Karpas-422 (cell line): ENCODE measurements around the gene HOXD8. TPM values are rescaled to one million over a fixed set of nuclear protein-coding genes. Genes with fewer than 3 reads are reported as not detected.
A peak's percentile ranks its signal among the peaks of the same experiment; 100 is the strongest.

Experiments
- DNase-seq: peaks from one replicate; pipeline ENCODE4 v3.0.0-alpha.2; 2015
- H2AFZ ChIP-seq: fragments of 200-600 bp; sonication (generic); 2 replicates; pipeline ENCODE4 v1.6.1; 2014; ENCODE audit warnings: antibody characterized with exemption, low read length, mixed read lengths
- H3K27ac ChIP-seq: fragments of 200-600 bp; sonication (generic); 2 replicates; pipeline ENCODE4 v1.5.1; 2014; ENCODE audit warnings: mild to moderate bottlenecking, low read length, moderate library complexity
- H3K27me3 ChIP-seq: fragments of 200-600 bp; sonication (generic); 2 replicates; pipeline ENCODE4 v1.6.1; 2014; ENCODE audit warnings: low read length, mixed read lengths
- H3K36me3 ChIP-seq: fragments of 200-600 bp; sonication (generic); 2 replicates; pipeline ENCODE4 v1.6.1; 2014; ENCODE audit warnings: low read length, mixed read lengths; ENCODE audit not compliant: insufficient read depth
- H3K4me1 ChIP-seq: fragments of 200-600 bp; sonication (generic); 2 replicates; pipeline ENCODE4 v1.6.1; 2014; ENCODE audit warnings: mild to moderate bottlenecking, low read length, mixed read lengths
- H3K4me2 ChIP-seq: fragments of 200-600 bp; sonication (generic); 2 replicates; pipeline ENCODE4 v1.6.1; 2014; ENCODE audit warnings: low read length, low read depth, mild to moderate bottlenecking; ENCODE audit not compliant: poor library complexity, severe bottlenecking
- H3K4me3 ChIP-seq: fragments of 200-600 bp; sonication (generic); 2 replicates; pipeline ENCODE4 v1.5.1; 2014; ENCODE audit warnings: mild to moderate bottlenecking, antibody characterized with exemption, low read length, mixed read lengths
- H3K79me2 ChIP-seq: fragments of 200-600 bp; sonication (generic); 2 replicates; pipeline ENCODE4 v1.6.1; 2014; ENCODE audit warnings: mild to moderate bottlenecking, low read length, mixed read lengths
- H3K9ac ChIP-seq: fragments of 200-600 bp; sonication (generic); 2 replicates; pipeline ENCODE4 v1.6.0; 2014; ENCODE audit warnings: low read length
- H3K9me2 ChIP-seq: fragments of 200-600 bp; sonication (generic), shearing (Covaris generic); replicated peaks from 2 replicates; pipeline ENCODE4 v1.6.0; 2014; ENCODE audit warnings: mild to moderate bottlenecking, low read length, moderate library complexity; ENCODE audit not compliant: insufficient read depth
- H3K9me3 ChIP-seq: fragments of 300-700, 200-600 bp; sonication (generic); 2 replicates; pipeline ENCODE4 v1.6.1; 2014; ENCODE audit warnings: low read length, mixed read lengths
- H4K20me1 ChIP-seq: fragments of 200-600 bp; sonication (generic); 2 replicates; pipeline ENCODE4 v1.6.1; 2014; ENCODE audit warnings: mild to moderate bottlenecking, antibody characterized with exemption, low read length, low read depth; ENCODE audit not compliant: insufficient read depth
- total RNA-seq: library from RNA; depleted of rRNA; stranded (reverse); fragments of >200 nt; shearing (Covaris generic); gene quantifications from 2 replicates; pipeline ENCODE4 v1.2.3, GENCODE V29; 2014; ENCODE audit warnings: low replicate concordance

HOXD8 gene
- total RNA-seq, 1 experiment from 2014 or later = not detected

DNA sequence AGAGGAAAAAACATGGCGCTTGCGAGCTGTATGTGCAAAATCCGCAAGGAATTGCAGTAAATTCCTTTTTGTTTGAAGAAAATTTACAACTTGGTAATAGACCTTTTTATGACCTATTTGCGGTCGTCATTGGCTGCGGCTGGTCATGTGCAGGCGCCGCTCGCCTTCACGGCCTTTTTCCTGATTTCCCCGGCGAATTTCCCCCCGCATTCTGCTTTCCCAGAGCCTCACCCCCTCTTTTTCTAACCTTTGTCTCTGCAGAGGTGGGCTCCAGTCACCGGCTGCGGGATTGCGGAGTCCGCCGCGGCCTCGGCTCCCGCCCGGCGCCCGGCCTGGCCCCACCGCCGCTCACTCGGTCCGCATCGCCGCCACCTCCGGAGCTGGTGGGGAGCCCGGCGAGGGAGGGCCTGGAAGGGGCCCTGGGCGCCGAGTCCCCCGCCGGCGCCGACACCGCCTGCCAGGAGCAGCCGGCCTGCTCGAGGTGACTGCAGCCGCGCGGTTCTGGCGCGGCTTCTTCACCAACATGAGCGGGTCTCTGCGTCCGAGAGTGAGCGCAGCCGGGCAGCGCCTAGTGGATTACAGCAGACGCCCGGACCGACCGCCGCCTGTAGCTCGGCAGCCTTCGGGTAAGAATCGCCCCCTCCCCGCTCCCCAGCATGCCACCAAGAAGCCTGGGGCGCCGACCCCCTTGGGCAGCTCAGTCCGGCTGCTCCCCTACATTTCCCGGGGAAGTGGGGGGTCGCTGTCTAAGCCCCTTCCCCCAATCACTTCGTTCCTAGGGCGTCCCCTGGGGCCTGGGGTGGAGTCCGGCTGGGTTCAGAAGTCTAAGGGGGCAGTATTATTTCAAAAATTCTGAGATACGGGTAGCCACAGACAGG is 7.1 kb downstream of the HOXD8 start:
- Histone ChIP-seq H3K27ac (no peak overlapping the region), H3K4me2 (no peak overlapping the region), H3K36me3 (no peaks in the 10 kb centered on the region), H3K9me2 (no peaks in the 10 kb centered on the region), H3K4me3 (no peak overlapping the region), H3K4me1 (peaks cover 30% of the 10 kb centered on the region), H3K27me3 (no peaks in the 10 kb centered on the region), H2AFZ (no peak overlapping the region), H4K20me1 (no peaks in the 10 kb centered on the region), H3K79me2 (no peaks in the 10 kb centered on the region), H3K9ac (no peak overlapping the region), H3K9me3 (no peaks in the 10 kb centered on the region)
- no peak for DNase-seq

DNA sequence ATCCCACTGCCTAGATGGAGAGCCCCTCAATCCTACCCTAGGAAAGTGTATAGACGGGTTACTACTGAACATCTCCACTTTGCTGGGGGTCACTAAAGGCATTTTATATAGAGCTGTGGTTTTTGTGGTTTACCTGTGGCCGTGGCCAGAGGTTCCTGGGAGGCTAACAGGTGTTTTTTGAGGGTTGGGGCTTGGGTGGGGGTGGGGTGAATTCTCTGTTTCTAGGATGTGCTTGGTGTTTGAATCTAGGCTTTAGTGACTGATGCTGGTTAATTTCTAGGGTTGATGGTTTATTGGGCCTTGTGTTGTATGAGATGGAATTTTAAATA is 7.7 kb downstream of the HOXD8 start:
- peaks cover 30% of the 10 kb centered on the region for H3K4me1 ChIP-seq
- no peaks in the 10 kb centered on the region for H3K36me3 ChIP-seq
- H3K79me2 ChIP-seq = no peaks in the 10 kb centered on the region
- H3K9me3 ChIP-seq = no peaks in the 10 kb centered on the region
- H3K4me2 ChIP-seq = no peak overlapping the region
- no peak overlapping the region for H3K9ac ChIP-seq
- no peak for DNase-seq
- no peak overlapping the region for H3K4me3 ChIP-seq
- H4K20me1 ChIP-seq = no peaks in the 10 kb centered on the region
- H3K27ac ChIP-seq = no peak overlapping the region
- no peaks in the 10 kb centered on the region for H3K27me3 ChIP-seq
- no peaks in the 10 kb centered on the region for H3K9me2 ChIP-seq
- no peak overlapping the region for H2AFZ ChIP-seq

DNA sequence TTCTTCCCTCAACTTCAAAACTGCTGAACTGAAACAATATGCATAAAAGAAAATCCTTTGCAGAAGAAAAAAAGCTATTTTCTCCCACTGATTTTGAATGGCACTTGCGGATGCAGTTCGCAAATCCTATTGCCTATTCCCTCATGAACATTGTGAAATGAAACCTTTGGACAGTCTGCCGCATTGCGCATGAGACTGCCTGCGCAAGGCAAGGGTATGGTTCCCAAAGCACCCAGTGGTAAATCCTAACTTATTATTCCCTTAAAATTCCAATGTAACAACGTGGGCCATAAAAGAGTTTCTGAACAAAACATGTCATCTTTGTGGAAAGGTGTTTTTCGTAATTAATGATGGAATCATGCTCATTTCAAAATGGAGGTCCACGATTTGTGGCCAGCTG is 8.4 kb downstream of the HOXD8 start:
- no peaks in the 10 kb centered on the region for H3K9me3 ChIP-seq
- no peak overlapping the region for H3K27ac ChIP-seq
- DNase-seq = no peak
- no peaks in the 10 kb centered on the region for H3K9me2 ChIP-seq
- no peak overlapping the region for H3K4me2 ChIP-seq
- no peak overlapping the region for H2AFZ ChIP-seq
- H3K9ac ChIP-seq = no peak overlapping the region
- no peak overlapping the region for H3K4me3 ChIP-seq
- no peaks in the 10 kb centered on the region for H3K79me2 ChIP-seq
- no peaks in the 10 kb centered on the region for H3K27me3 ChIP-seq
- no peaks in the 10 kb centered on the region for H3K36me3 ChIP-seq
- H3K4me1 ChIP-seq = peaks cover 30% of the 10 kb centered on the region
- H4K20me1 ChIP-seq = no peaks in the 10 kb centered on the region

DNA sequence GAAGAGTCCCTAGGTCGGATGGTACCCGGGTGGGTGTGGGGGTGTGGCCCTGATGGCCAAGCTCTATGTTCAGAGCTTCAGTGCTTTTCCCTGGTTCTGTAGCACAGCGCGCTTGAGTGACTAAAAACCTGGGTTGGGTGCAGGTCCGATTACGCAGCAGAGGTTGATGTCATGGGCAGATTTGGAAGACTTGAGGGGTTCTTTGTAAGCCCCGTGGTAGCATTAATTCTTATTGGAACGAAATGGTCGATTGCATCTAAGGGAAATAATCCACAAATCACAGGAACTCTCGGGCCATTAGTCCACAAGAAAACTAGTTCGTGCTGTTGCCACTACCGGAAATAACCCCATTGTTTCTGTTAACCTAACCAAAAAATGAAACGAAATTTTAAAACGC is 9.0 kb downstream of the HOXD8 start:
- Histone ChIP-seq H3K9ac (no peak overlapping the region), H3K4me1 (peaks cover 29% of the 10 kb centered on the region), H2AFZ (no peak overlapping the region), H3K9me2 (no peaks in the 10 kb centered on the region), H3K79me2 (no peaks in the 10 kb centered on the region), H4K20me1 (no peaks in the 10 kb centered on the region), H3K4me3 (no peak overlapping the region), H3K27ac (no peak overlapping the region), H3K4me2 (no peak overlapping the region), H3K9me3 (no peaks in the 10 kb centered on the region), H3K36me3 (no peaks in the 10 kb centered on the region), H3K27me3 (no peaks in the 10 kb centered on the region)
- no peak for DNase-seq

DNA sequence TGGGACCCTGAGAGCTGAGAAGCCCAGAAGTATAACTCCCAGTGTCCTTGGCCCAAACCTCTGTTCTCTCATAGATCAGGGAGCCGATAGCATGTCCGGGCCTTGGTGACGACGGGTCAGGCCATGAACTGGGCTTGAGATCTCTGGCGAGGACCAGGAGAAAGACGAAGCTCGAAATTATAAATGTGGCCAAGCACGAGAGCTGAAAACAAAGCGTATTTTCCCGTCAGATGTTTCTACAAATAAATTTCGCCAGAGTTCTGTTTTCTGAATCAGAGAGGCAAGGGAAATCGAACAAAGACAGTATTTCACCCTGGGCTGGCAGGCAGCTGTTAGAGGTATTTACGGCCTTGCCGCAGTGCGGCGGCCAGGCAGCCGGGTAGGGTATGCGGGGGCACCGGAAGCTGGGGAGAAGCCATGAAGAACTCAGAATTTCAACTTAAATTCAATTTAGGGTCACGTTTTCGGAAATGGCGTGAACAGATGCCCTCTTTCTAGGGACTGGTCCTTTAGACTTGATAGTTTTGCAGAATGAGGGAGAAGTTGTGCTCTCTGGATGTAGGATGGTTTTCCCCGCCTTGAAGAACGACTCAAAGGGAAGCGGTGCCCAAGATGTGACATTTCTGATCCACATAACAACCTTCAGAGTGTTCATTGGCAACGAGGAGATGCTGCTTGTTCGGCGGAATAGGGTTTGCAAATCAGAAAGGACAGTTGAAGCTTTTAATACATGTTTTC is 9.6 kb downstream of the HOXD8 start:
- DNase-seq = no peak
- H4K20me1 ChIP-seq = no peaks in the 10 kb centered on the region
- H3K27ac ChIP-seq = no peak overlapping the region
- H3K4me3 ChIP-seq = no peak overlapping the region
- no peak overlapping the region for H3K9ac ChIP-seq
- no peak overlapping the region for H3K4me2 ChIP-seq
- H3K27me3 ChIP-seq = no peaks in the 10 kb centered on the region
- H3K79me2 ChIP-seq = no peaks in the 10 kb centered on the region
- H3K4me1 ChIP-seq = peaks cover 23% of the 10 kb centered on the region
- H3K9me2 ChIP-seq = no peaks in the 10 kb centered on the region
- no peaks in the 10 kb centered on the region for H3K36me3 ChIP-seq
- no peaks in the 10 kb centered on the region for H3K9me3 ChIP-seq
- no peak overlapping the region for H2AFZ ChIP-seq

DNA sequence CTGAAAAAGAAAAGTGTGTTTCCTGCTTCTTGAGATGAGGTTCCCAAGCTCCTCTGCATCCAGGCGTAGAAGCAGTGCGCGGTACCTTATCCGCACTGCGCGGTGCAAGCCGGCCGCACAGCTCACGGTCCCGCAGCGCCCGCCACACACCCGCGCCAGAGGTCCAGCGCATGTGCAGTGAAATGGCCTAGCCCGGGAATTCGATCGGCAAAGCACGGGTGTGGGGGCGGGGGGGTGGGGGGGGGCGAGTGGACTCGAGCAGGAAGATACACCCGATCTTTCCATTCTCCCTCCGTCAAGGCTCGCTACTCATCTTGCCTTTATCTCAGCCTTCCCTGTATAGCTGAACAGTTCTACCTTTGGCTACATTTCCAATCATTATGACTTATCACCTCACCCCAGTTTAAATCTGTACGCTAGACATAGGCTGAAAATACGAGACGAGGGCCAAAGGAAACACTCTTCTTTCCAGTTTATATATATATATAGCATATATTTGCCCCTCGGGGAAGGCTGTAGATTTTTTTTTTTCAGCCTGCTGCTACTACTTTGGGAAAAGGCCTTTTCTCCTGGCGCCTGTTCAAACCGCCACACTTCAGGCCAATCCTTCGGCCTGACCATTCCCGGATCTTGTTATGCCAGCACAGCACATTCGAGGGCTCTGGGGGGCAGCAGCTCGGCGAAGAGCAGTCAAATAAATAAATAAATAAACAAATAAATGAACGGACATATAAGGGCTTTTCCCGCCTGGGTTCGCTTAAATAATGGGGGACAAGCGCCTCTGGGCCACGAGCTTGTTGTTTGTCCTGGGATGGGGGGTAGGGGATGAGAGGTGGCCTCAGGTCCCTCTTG is 10.4 kb downstream of the HOXD8 start:
- H3K27me3 ChIP-seq = no peaks in the 10 kb centered on the region
- no peaks in the 10 kb centered on the region for H3K79me2 ChIP-seq
- no peaks in the 10 kb centered on the region for H3K9me2 ChIP-seq
- peak overlapping the region; percentile 83 for H3K9ac ChIP-seq
- H3K4me1 ChIP-seq = peaks cover 16% of the 10 kb centered on the region
- H3K4me2 ChIP-seq = peak overlapping the region; percentile 89
- no peak for DNase-seq
- H3K9me3 ChIP-seq = no peaks in the 10 kb centered on the region
- H3K4me3 ChIP-seq = peak overlapping the region; percentile 79
- no peak overlapping the region for H3K27ac ChIP-seq
- H2AFZ ChIP-seq = peak overlapping the region; percentile 98
- H4K20me1 ChIP-seq = no peaks in the 10 kb centered on the region
- H3K36me3 ChIP-seq = no peaks in the 10 kb centered on the region

DNA sequence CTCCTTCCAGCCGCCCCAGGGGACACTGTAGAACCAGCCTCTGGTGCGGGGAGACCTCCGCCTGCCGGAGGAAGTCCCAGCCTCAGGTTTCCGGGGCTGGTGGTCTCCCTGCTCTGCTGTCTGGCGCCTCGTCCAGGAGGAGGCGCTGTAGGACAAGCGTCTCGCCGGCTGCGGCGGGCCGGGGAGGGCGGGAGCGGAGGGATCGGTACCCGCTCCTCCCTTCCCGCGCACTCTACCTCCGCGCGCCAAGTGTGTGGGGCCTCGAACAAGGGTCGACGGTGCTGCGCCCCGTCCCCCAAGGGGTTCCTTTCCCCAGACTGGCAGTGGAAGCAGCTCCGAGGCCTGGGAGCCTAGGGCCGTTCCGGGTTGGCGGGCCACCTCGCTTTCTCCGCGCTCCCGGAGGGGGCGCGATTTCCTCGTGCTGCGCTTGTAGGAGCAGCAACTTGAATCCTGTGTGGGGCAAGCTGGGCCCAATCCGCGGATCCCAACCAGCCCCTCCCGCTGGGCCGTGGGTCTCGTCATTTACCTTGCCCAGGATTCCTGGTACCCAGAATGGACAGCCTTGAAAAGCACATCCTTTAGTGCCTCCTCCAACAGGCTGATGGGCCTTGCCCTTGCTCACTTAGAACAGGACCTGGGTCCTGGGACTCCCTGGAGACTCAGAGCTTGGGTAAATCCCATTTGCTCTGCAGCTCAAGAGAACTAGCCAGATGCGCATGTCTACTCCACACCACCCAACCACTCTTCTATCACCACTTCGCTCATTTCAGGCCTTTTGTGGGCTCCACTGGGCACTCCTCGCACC is 11.2 kb downstream of the HOXD8 start:
- H3K4me2 ChIP-seq = peak overlapping the region; percentile 89
- peak overlapping the region; percentile 83 for H3K9ac ChIP-seq
- no peaks in the 10 kb centered on the region for H3K36me3 ChIP-seq
- no peaks in the 10 kb centered on the region for H3K9me2 ChIP-seq
- H4K20me1 ChIP-seq = no peaks in the 10 kb centered on the region
- H3K4me1 ChIP-seq = peaks cover 12% of the 10 kb centered on the region
- H2AFZ ChIP-seq = peak overlapping the region; percentile 98
- H3K27ac ChIP-seq = no peak overlapping the region
- peak; percentile 94 for DNase-seq
- H3K79me2 ChIP-seq = no peaks in the 10 kb centered on the region
- peak overlapping the region; percentile 79 for H3K4me3 ChIP-seq
- H3K9me3 ChIP-seq = no peaks in the 10 kb centered on the region
- H3K27me3 ChIP-seq = no peaks in the 10 kb centered on the region
